T47D (cell line): ENCODE data around the gene MAD1L1.

ENCODE experiments used
- DNase-seq, 2 experiments: peaks; one replicate each; pipeline versions ENCODE4 v3.0.0 to v3.0.0-alpha.2; 2011 to 2012; ENCODE audit warnings: low read depth in 1 of 2, low spot score in 1 of 2
- JUND ChIP-seq: IDR thresholded peaks from 2 replicates; pipeline ENCODE4 v1.6.1; 2012; ENCODE audit warnings: low read depth
- in situ Hi-C: cut with HindIII; loops from 2 replicates; pipeline ENCODE4 v1.10.0; 2016; ENCODE audit warnings: low sequenced_read_pairs, low pct_unique_long_range_greater_than_20kb

The MAD1L1 gene

GRCh38 chr7:1941464-1942242 is 291.1 kb downstream of the MAD1L1 start:
- in situ Hi-C loops = no loop called here
- no peak for DNase-seq
- TF ChIP-seq JUND = no peak

DNA sequence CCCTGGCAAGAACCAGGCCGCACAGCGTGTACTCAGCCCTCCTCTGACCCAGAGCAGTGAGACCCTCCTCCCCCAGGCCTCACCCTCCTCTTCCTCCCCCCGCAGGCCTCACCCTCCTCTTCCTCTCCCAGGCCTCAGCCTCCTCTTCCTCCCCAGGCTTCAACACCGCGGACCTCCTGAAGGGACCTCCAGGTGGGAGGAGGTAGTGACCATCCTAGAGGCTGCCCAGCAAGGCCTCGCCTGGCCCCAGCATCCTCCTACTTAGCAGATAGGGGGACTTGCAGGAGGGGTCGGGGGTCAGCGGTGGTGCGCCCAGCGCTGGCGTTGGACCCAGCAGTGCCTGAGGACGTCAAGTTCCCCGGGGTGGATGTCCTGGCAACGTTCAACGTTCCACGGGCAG is 291.9 kb downstream of the MAD1L1 start:
- DNase-seq = no peak
- in situ Hi-C loops = no loop called here

GRCh38 chr7:1940402-1940786 is 292.4 kb downstream of the MAD1L1 start:
- in situ Hi-C loops = no loop called here
- no peak for DNase-seq

More for the DNA sequence above, 291.9 kb downstream of the MAD1L1 start:
- TF ChIP-seq JUND = no peak

GRCh38 chr7:1939434-1940401 is 293.0 kb downstream of the MAD1L1 start:
- in situ Hi-C loops = no loop called here
- no peak for TF ChIP-seq JUND
- DNase-seq = no peak

More at GRCh38 chr7:1940402-1940786, 292.4 kb downstream of the MAD1L1 start:
- TF ChIP-seq JUND = no peak

GRCh38 chr7:1938788-1939433 is 293.8 kb downstream of the MAD1L1 start:
- in situ Hi-C loops = no loop called here
- no peak for TF ChIP-seq JUND
- DNase-seq = no peak

- TF ChIP-seq JUND = no peak
- DNase-seq = no peak
- in situ Hi-C loops = no loop called here
Measured at GRCh38 chr7:1937252-1937605, 295.5 kb downstream of the MAD1L1 start.

- TF ChIP-seq JUND = no peak
- DNase-seq = peak in 1 of 2 experiments; percentile 50
- in situ Hi-C loops = no loop called here
Measured at GRCh38 chr7:1936531-1937251, 296.1 kb downstream of the MAD1L1 start.

- in situ Hi-C loops = no loop called here
- no peak for DNase-seq
- no peak for TF ChIP-seq JUND
Measured at GRCh38 chr7:1936006-1936310, 296.8 kb downstream of the MAD1L1 start.

GRCh38 chr7:1935176-1936005 is 297.4 kb downstream of the MAD1L1 start:
- DNase-seq = no peak
- TF ChIP-seq JUND = no peak
- in situ Hi-C loops = no loop called here

- TF ChIP-seq JUND = no peak
- in situ Hi-C loops = no loop called here
- no peak for DNase-seq
Measured at GRCh38 chr7:1934756-1935155, 298.0 kb downstream of the MAD1L1 start.

GRCh38 chr7:1934017-1934416 is 298.7 kb downstream of the MAD1L1 start:
- in situ Hi-C loops = no loop called here
- no peak for DNase-seq
- TF ChIP-seq JUND = no peak
